ENCODE data around the gene BRIP1. TPM values are rescaled to one million over a fixed set of nuclear protein-coding genes. Genes with fewer than 3 reads are reported as not detected.

The BRIP1 gene
- total RNA-seq, 1 donor from 2014 or later = 18.9 TPM

- no peaks in the 10 kb centered on the region for H3K27me3 Mint-ChIP-seq
Measured at GRCh38 chr17:61738249-61738648, 125.1 kb downstream of the BRIP1 start.

GRCh38 chr17:61737820-61738219 lies 125.5 kb downstream of the BRIP1 start:
- no peak for TF ChIP-seq CTCF (conservative IDR thresholded peaks at IDR 0.05)
- no peaks in the 10 kb centered on the region for H3K4me1 Mint-ChIP-seq (ENCODE audit: unreplicated experiment)
- no peak overlapping the region for H3K4me3 Mint-ChIP-seq
- no peak overlapping the region for H3K27ac Mint-ChIP-seq
- DNase-seq (ENCODE audit: extremely low spot score, unreplicated experiment) = no peak
- H3K27me3 Mint-ChIP-seq = no peaks in the 10 kb centered on the region
- peaks cover 7% of the 10 kb centered on the region for H3K9me3 Mint-ChIP-seq
- peaks cover 43% of the 10 kb centered on the region for H3K36me3 Mint-ChIP-seq

More at GRCh38 chr17:61738249-61738648, 125.1 kb downstream of the BRIP1 start:
- H3K9me3 Mint-ChIP-seq = peaks cover 7% of the 10 kb centered on the region
- H3K4me3 Mint-ChIP-seq = no peak overlapping the region
- H3K4me1 Mint-ChIP-seq (ENCODE audit: unreplicated experiment) = no peaks in the 10 kb centered on the region
- TF ChIP-seq CTCF (conservative IDR thresholded peaks at IDR 0.05) = no peak
- peaks cover 43% of the 10 kb centered on the region for H3K36me3 Mint-ChIP-seq
- no peak overlapping the region for H3K27ac Mint-ChIP-seq
- DNase-seq (ENCODE audit: extremely low spot score, unreplicated experiment) = no peak

GRCh38 chr17:61736438-61736837 lies 126.9 kb downstream of the BRIP1 start:
- no peak for DNase-seq (ENCODE audit: extremely low spot score, unreplicated experiment)
- TF ChIP-seq CTCF (conservative IDR thresholded peaks at IDR 0.05) = no peak
- Mint-ChIP-seq H3K9me3 (peaks cover 5% of the 10 kb centered on the region), H3K27ac (no peak overlapping the region), H3K4me1 (ENCODE audit: unreplicated experiment) (no peaks in the 10 kb centered on the region), H3K4me3 (no peak overlapping the region), H3K36me3 (peaks cover 33% of the 10 kb centered on the region), H3K27me3 (no peaks in the 10 kb centered on the region)

- no peaks in the 10 kb centered on the region for H3K4me1 Mint-ChIP-seq (ENCODE audit: unreplicated experiment)
- no peaks in the 10 kb centered on the region for H3K9me3 Mint-ChIP-seq
- TF ChIP-seq CTCF (conservative IDR thresholded peaks at IDR 0.05) = no peak
- H3K36me3 Mint-ChIP-seq = peaks cover 27% of the 10 kb centered on the region
- H3K27me3 Mint-ChIP-seq = no peaks in the 10 kb centered on the region
- H3K4me3 Mint-ChIP-seq = no peak overlapping the region
- no peak for DNase-seq (ENCODE audit: extremely low spot score, unreplicated experiment)
- no peak overlapping the region for H3K27ac Mint-ChIP-seq
Measured at GRCh38 chr17:61735807-61736206, 127.5 kb downstream of the BRIP1 start.

- Mint-ChIP-seq H3K4me1 (ENCODE audit: unreplicated experiment) (no peaks in the 10 kb centered on the region), H3K4me3 (no peak overlapping the region), H3K27me3 (no peaks in the 10 kb centered on the region), H3K27ac (no peak overlapping the region), H3K9me3 (no peaks in the 10 kb centered on the region), H3K36me3 (peaks cover 21% of the 10 kb centered on the region)
- DNase-seq (ENCODE audit: extremely low spot score, unreplicated experiment) = no peak
- TF ChIP-seq CTCF (conservative IDR thresholded peaks at IDR 0.05) = no peak
Measured at GRCh38 chr17:61734466-61734865, 128.9 kb downstream of the BRIP1 start.

- Mint-ChIP-seq H3K27ac (no peak overlapping the region), H3K36me3 (peaks cover 18% of the 10 kb centered on the region), H3K27me3 (no peaks in the 10 kb centered on the region), H3K4me1 (ENCODE audit: unreplicated experiment) (no peaks in the 10 kb centered on the region), H3K9me3 (no peaks in the 10 kb centered on the region), H3K4me3 (no peak overlapping the region)
- no peak for DNase-seq (ENCODE audit: extremely low spot score, unreplicated experiment)
- no peak for TF ChIP-seq CTCF (conservative IDR thresholded peaks at IDR 0.05)
Measured at GRCh38 chr17:61734012-61734411, 129.3 kb downstream of the BRIP1 start.
